ENCODE measurements around the gene HSPA9.

Gene HSPA9

GRCh38 chr5:138595180-138595795 lies 20.1 kb upstream of the HSPA9 start:
- DNase-seq (ENCODE audit: low read depth in 2 of 2): no peak

DNA sequence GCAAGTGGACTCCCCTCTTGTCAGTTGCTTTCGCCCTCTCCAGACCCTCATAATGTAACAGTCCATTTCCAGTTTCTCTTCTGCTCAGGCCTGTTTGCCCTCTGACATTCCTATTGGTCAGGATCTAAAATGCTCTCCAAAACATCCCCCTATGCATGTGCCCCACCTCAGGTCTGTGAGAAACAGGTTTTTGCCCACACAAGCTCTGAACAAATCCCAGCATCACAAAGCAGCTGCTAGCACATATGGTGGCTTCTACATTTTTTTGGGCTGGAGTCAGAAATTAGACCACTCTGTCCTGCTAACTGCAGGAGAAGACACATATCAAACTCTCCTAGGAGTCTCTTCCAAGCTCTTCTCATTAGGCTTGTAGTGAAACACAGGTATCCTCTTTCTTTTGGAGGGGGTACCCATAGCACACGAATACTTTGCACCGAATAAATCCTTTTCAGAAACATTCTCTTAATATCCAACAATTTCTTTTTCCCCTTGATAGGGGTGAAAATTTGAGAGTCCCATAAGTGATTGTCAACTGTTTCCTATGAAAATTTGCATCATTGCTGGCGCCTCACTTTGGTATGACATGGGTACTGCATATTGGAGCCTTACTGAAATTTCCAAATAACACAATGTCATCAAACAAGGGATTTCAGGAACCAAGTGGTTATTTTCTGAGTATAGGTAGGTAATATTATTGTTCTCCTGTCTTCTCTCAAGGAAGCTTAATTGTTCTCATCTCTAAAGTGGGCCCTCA lies 19.3 kb upstream of the HSPA9 start:
- DNase-seq (ENCODE audit: low read depth in 2 of 2): no peak

GRCh38 chr5:138588013-138588788 lies 13.0 kb upstream of the HSPA9 start:
- no peak for DNase-seq (ENCODE audit: low read depth in 2 of 2)

- no peak for DNase-seq (ENCODE audit: low read depth in 2 of 2)
These were observed 10.0 kb upstream of the HSPA9 start for GRCh38 chr5:138585157-138585556.

- DNase-seq (ENCODE audit: low read depth in 2 of 2): no peak
These were observed 8.9 kb upstream of the HSPA9 start for GRCh38 chr5:138583984-138584637.

GRCh38 chr5:138582959-138583358 lies 7.8 kb upstream of the HSPA9 start:
- DNase-seq (ENCODE audit: low read depth in 2 of 2): no peak

DNA sequence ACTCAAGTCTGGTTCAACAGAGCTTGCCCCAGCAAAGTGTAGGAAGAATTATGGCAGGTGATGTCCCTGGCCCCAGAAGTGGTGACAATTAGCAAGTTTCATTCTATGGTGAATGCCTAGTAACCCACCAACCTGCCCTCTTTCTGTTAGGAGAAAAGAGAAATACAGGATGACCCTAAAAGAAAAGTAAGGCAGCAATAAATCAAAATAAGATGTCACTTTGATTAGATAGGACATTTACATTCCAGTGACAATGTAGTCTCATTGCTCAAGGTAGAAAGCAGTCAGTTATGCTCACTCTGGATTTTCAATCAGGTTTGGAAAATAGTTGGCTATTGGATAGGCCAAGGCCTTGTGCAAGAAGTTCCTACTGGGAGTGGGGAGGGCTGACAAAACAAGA lies 5.6 kb upstream of the HSPA9 start:
- no peak for DNase-seq (ENCODE audit: low read depth in 2 of 2)

GRCh38 chr5:138580001-138580400 lies 4.8 kb upstream of the HSPA9 start:
- DNase-seq (ENCODE audit: low read depth in 2 of 2): no peak

DNA sequence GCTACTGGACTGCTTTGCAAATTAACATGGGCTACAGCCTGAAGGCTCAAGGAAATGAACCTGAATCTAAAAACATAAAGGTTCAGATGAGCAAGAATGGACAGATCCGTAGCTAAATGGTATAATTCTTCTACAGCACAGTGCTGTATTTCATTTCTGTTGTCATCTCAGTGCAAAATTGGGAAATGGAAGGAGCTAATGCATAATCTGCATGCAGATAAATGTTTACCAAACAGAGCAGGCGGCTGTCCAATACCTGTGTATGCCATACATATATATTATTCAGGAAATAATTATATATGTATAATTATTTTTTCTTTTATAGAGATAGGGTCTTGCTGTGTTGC lies 4.3 kb upstream of the HSPA9 start:
- DNase-seq (ENCODE audit: low read depth in 2 of 2): no peak

DNA sequence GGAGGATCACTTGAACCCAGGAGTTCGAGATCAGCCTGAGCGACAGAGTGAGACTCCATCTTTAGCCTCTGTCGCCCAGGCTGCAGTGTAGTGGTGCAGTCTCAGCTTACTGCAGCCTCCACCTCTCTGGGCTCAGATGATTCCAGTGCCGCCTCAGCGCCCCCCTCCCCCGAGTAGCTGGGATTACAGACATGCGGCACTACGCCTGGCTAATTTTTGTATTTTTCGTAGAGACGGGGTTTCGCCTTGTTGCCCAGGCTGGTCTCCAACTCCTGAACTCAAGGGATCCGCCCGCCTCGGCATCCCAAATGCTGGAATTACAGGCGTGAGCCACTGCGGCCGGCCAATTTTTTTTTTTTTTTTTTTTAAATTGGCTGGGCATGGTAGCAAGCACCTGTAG lies 2.3 kb upstream of the HSPA9 start:
- no peak for DNase-seq (ENCODE audit: low read depth in 2 of 2)

GRCh38 chr5:138574744-138575193 lies 432 bp downstream of the HSPA9 start:
- DNase-seq (ENCODE audit: low read depth in 2 of 2): no peak

- DNase-seq (ENCODE audit: low read depth in 2 of 2): no peak
These were observed 1.1 kb downstream of the HSPA9 start for GRCh38 chr5:138573949-138574670.

- no peak for DNase-seq (ENCODE audit: low read depth in 2 of 2)
These were observed 2.0 kb downstream of the HSPA9 start for GRCh38 chr5:138573223-138573622.

GRCh38 chr5:138570871-138571270 lies 4.3 kb downstream of the HSPA9 start:
- no peak for DNase-seq (ENCODE audit: low read depth in 2 of 2)

DNA sequence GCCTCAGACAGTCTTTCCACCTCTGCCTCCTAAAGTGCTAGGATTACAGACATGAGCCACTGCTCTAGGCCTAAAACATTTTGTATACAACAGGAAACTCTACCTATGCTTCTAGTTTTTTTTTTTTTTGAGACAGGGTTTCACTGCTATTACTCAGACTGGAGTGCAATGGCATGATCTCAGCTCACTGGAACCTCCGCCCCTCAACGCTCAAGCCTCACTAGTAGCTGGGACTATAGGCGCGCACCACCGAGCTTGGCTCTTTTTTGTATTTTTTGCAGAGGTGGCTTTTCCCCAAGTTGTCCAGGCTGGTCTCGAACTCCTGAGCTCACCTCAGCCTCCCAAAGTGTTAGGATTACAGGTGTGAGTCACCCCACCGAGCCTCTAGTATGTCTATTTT lies 5.4 kb downstream of the HSPA9 start:
- no peak for DNase-seq (ENCODE audit: low read depth in 2 of 2)

DNA sequence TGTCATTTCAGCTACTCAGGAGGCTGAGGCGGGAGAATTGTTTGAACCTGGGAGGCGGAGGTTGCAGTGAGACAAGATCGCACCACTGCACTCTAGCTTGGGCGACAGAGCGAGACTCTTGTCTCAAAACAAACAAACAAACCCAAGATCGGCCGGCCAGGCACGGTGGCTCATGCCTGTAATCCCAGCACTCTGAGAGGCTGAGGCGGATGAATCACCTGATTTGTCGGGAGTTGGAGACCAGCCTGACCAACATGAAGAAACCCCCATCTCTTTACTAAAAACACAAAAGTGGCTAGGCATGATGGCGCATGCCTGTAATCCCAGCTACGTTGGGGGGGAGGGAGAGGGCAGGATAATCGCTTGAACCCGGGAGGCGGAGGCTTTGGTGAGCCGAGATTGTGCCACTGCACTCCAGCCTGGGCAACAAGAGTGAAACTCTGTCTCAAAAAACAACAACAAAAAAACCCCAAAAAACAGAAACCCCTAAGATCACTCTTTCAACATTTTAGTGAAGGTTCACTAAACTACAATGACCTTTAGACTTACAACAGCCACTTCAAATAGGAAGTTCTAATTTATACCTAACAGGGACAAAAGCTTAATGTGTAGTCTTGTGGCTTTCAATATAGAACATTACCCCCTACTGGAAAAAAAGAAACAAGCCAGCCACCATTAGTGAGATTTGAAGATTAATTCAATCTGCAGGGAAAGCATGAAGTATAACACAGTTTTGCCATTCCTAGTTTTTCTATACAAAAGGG lies 7.0 kb downstream of the HSPA9 start:
- DNase-seq (ENCODE audit: low read depth in 2 of 2): no peak

GRCh38 chr5:138566792-138567191 lies 8.4 kb downstream of the HSPA9 start:
- no peak for DNase-seq (ENCODE audit: low read depth in 2 of 2)

DNA sequence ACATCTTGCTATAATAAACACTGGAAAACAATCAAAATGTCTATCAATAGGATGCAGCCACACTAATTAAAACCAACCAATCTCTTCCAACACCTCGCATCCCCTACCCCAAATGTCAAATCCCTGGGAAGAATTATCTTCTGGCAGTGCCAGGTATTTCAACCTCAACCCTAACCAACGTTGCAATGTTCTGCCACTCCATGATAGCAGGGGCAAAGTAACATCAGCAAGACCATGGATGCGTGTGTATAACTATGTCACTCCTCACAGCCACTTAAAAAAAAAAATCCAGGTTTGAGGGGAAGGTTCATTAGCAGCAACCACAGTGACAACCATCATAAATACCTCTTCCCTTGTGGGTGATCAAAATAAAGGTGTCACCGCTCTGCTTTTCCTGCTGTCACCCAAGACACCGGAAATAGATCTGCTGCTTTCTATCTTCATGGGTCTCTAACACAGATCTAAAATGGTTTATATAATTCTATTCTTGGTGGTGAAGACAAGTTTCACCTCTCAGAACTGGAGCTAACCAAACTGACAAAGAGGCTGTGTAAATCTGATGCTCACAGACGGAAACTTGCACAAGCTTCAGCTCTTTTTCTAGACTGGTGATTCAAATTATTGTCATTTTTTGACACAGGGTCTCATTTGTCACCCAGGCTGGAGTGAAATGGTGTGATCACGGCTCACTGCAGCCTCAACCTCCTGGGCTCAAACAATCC lies 9.9 kb downstream of the HSPA9 start:
- DNase-seq (ENCODE audit: low read depth in 2 of 2): no peak

GRCh38 chr5:138564242-138564641 lies 11.0 kb downstream of the HSPA9 start:
- DNase-seq (ENCODE audit: low read depth in 2 of 2): no peak

Measured in stimulated activated CD8-positive, alpha-beta memory T cell treated with anti-CD3 and anti-CD28 coated beads, Interleukin-15, amount 100 ng/mL, for 4 hours (primary cell).